HepG2 (cell line): ENCODE data around the gene TEAD4. TPM values are rescaled to one million over a fixed set of nuclear protein-coding genes. Genes with fewer than 3 reads are reported as not detected.

Experiments
- HBP1 ChIP-seq: IDR thresholded peaks from 2 replicates; pipeline ENCODE4 v1.6.1; 2016; ENCODE audit warnings: low read depth, control low read depth
- HOXA9 ChIP-seq: sonication (generic); formaldehyde crosslinking; IDR thresholded peaks from 2 replicates; pipeline ENCODE4 v1.8.1; 2022; ENCODE audit warnings: missing genetic modification reagents, mild to moderate bottlenecking, moderate library complexity, borderline replicate concordance
- KDM3A ChIP-seq: IDR thresholded peaks from 2 replicates; pipeline ENCODE4 v1.6.1; 2018; ENCODE audit warnings: low read depth, missing compliant biosample characterization
- MED1 ChIP-seq: sonication (generic); formaldehyde crosslinking; IDR thresholded peaks from 2 replicates; pipeline ENCODE4 v1.4.0; 2020; ENCODE audit warnings: missing genetic modification reagents
- PHB2 ChIP-seq: fragments of 450-650 bp; IDR thresholded peaks from 2 replicates; pipeline ENCODE4 v1.6.1; 2018; ENCODE audit not compliant: partially characterized antibody
- POLR2A ChIP-seq, 2 experiments: IDR thresholded peaks; 2 replicates each; pipeline ENCODE4 v1.6.1; 2011; ENCODE audit warnings: low read depth in 2 of 2, low read length in 2 of 2, mild to moderate bottlenecking in 1 of 2, moderate library complexity in 1 of 2; ENCODE audit not compliant: insufficient read depth in 1 of 2
- RBM22 ChIP-seq: fragments of 200-400 bp; formaldehyde crosslinking; optimal IDR thresholded peaks from 2 replicates; pipeline ENCODE3; 2017; ENCODE audit warnings: mild to moderate bottlenecking, low read length, moderate library complexity
- RBM39 ChIP-seq: fragments of 200-400 bp; formaldehyde crosslinking; IDR thresholded peaks from one replicate; pipeline ENCODE4 v1.6.1; 2018; ENCODE audit warnings: antibody characterized with exemption, mild to moderate bottlenecking, low read depth, low read length; ENCODE audit not compliant: poor library complexity, severe bottlenecking
- TBX2 ChIP-seq: sonication (generic); formaldehyde crosslinking; IDR thresholded peaks from 2 replicates; pipeline ENCODE4 v1.5.0; 2020; ENCODE audit warnings: missing genetic modification reagents, mild to moderate bottlenecking, borderline replicate concordance
- TCF7 ChIP-seq: sonication (generic); IDR thresholded peaks from 2 replicates; pipeline ENCODE4 v1.6.1; 2016; ENCODE audit warnings: antibody characterized with exemption, low read depth
- ZFP82 ChIP-seq: sonication (generic); formaldehyde crosslinking; IDR thresholded peaks from 2 replicates; pipeline ENCODE4 v1.5.1; 2020; ENCODE audit warnings: mild to moderate bottlenecking, missing genetic modification reagents, borderline replicate concordance
- ZKSCAN8 ChIP-seq: IDR thresholded peaks from 2 replicates; pipeline ENCODE4 v1.6.1; 2016; ENCODE audit warnings: borderline replicate concordance, missing genetic modification reagents, missing compliant biosample characterization
- ZMAT5 ChIP-seq: sonication (generic); formaldehyde crosslinking; IDR thresholded peaks from 2 replicates; pipeline ENCODE4 v1.5.0; 2020; ENCODE audit warnings: mild to moderate bottlenecking, low read depth, missing genetic modification reagents, borderline replicate concordance
- ZNF101 ChIP-seq: sonication (generic); formaldehyde crosslinking; IDR thresholded peaks from 2 replicates; pipeline ENCODE4 v1.4.0; 2020; ENCODE audit warnings: mild to moderate bottlenecking, low read depth, missing genetic modification reagents, borderline replicate concordance
- ZNF225 ChIP-seq: sonication (generic); formaldehyde crosslinking; IDR thresholded peaks from 2 replicates; pipeline ENCODE4 v1.4.0; 2020; ENCODE audit warnings: mild to moderate bottlenecking, missing genetic modification reagents
- ZNF234 ChIP-seq: sonication (generic); formaldehyde crosslinking; conservative IDR thresholded peaks from 2 replicates; pipeline ENCODE4 v1.5.1; 2020; ENCODE audit warnings: mild to moderate bottlenecking, missing genetic modification reagents
- ZNF333 ChIP-seq: sonication (generic); formaldehyde crosslinking; IDR thresholded peaks from 2 replicates; pipeline ENCODE4 v1.4.0; 2020; ENCODE audit warnings: mild to moderate bottlenecking, missing genetic modification reagents, borderline replicate concordance
- ZNF460 ChIP-seq: sonication (generic); formaldehyde crosslinking; IDR thresholded peaks from 2 replicates; pipeline ENCODE4 v1.5.1; 2020; ENCODE audit warnings: missing genetic modification reagents, mild to moderate bottlenecking, borderline replicate concordance
- ZNF570 ChIP-seq: sonication (generic); formaldehyde crosslinking; IDR thresholded peaks from 2 replicates; pipeline ENCODE4 v1.4.0; 2020; ENCODE audit warnings: mild to moderate bottlenecking, missing genetic modification reagents, borderline replicate concordance
- ZNF709 ChIP-seq: sonication (generic); formaldehyde crosslinking; IDR thresholded peaks from 2 replicates; pipeline ENCODE4 v1.5.0; 2020; ENCODE audit warnings: mild to moderate bottlenecking, missing genetic modification reagents
- ZNF773 ChIP-seq: sonication (generic); formaldehyde crosslinking; IDR thresholded peaks from 2 replicates; pipeline ENCODE4 v1.4.0; 2020; ENCODE audit warnings: missing genetic modification reagents, borderline replicate concordance
- ZNF776 ChIP-seq: sonication (generic); formaldehyde crosslinking; IDR thresholded peaks from 2 replicates; pipeline ENCODE4 v1.4.0; 2020; ENCODE audit warnings: mild to moderate bottlenecking, missing genetic modification reagents
- polyA plus RNA-seq, 8 experiments: library from polyadenylated mRNA; depleted of rRNA in 3 of 8; stranded (reverse) in 7 of 8; unstranded in 1 of 8; fragments of >200 nt; fragmentation: Illumina TruSeq in 4 of 8; extraction: Trizol in 4 of 8; gene quantifications; 2 replicates each; pipeline versions ENCODE4 v1.2.1 to v1.2.3, GENCODE V29; 2011 to 2016; ENCODE audit warnings: low read depth in 4 of 8, missing spikeins in 1 of 8, mixed read lengths in 1 of 8; ENCODE audit not compliant: insufficient read depth in 1 of 8
- total RNA-seq, 5 experiments: library from RNA; depleted of rRNA; stranded (reverse); fragments of >200 nt; fragmentation: Illumina TruSeq; extraction: Trizol; gene quantifications; 2 replicates each; pipeline ENCODE4 v1.2.3, GENCODE V29; 2016; ENCODE audit warnings: low read depth in 1 of 5
- TF ChIP-seq, protein P1 (sequence below): IDR thresholded peaks from 2 replicates; pipeline ENCODE4 v1.6.1; 2012; ENCODE audit warnings: low read length, improper control_type of control experiment

Gene TEAD4
- total and polyA plus RNA-seq, 2 of the 13 experiments (the other 11 are each of a cell fraction or from before 2014, with no cell fraction given) = 45.0 to 69.4 TPM

DNA sequence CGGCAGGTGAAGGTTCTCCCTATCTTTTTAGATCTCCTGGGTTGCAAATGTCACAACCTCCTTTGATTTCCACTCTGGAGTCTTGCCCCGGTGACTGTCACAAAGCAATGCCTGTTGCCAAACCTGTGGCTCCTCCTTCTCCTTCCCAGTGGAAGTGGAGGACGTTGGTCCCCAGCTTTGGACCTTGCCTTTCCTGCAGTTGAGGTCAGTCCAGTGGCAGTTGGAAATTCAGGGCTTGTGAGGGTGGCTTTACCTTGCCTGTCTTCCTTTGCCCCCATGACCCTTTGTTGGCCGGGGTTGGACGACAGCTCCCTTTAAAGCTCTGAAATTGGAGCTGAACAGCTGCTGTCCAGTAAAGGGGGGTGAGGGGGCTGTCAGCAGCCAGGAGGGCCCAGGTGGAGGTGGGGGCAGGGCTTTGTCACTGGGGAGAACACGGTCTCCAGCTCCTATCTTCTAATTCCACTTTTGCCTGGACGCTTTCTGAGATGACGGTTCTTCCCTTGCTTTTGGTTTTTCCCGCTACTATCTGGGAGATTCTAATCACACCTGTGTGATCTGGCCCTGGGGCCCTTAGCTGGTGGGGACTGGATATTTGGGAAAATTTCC, 4.1 kb downstream of the TEAD4 start (continued):
- peak in 1 of 2 experiments; percentile 67; a peak in 1 of 4 replicates for TF ChIP-seq POLR2A (IDR thresholded peaks at IDR 0.05; ENCODE audit: insufficient read depth in 1 of 2, low read depth in 2 of 2, low read length in 2 of 2)
- no peak for TF ChIP-seq ZFP82 (CRISPR knock-in tag)
- no peak; the same call in 1 of the 2 replicates for TF ChIP-seq ZKSCAN8 (CRISPR knock-in tag)
- peak; percentile 87 for TF ChIP-seq TCF7
- TF ChIP-seq ZNF776 (CRISPR knock-in tag) = no peak
- no peak for TF ChIP-seq ZNF570 (CRISPR knock-in tag)
- no peak for TF ChIP-seq ZNF460
- TF ChIP-seq ZNF773 = no peak
- TF ChIP-seq HBP1 (CRISPR knock-in tag) = no peak
- TF ChIP-seq RBM39 = no peak
- TF ChIP-seq, protein P1, sequence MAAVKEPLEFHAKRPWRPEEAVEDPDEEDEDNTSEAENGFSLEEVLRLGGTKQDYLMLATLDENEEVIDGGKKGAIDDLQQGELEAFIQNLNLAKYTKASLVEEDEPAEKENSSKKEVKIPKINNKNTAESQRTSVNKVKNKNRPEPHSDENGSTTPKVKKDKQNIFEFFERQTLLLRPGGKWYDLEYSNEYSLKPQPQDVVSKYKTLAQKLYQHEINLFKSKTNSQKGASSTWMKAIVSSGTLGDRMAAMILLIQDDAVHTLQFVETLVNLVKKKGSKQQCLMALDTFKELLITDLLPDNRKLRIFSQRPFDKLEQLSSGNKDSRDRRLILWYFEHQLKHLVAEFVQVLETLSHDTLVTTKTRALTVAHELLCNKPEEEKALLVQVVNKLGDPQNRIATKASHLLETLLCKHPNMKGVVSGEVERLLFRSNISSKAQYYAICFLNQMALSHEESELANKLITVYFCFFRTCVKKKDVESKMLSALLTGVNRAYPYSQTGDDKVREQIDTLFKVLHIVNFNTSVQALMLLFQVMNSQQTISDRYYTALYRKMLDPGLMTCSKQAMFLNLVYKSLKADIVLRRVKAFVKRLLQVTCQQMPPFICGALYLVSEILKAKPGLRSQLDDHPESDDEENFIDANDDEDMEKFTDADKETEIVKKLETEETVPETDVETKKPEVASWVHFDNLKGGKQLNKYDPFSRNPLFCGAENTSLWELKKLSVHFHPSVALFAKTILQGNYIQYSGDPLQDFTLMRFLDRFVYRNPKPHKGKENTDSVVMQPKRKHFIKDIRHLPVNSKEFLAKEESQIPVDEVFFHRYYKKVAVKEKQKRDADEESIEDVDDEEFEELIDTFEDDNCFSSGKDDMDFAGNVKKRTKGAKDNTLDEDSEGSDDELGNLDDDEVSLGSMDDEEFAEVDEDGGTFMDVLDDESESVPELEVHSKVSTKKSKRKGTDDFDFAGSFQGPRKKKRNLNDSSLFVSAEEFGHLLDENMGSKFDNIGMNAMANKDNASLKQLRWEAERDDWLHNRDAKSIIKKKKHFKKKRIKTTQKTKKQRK = no peak
- peak; percentile 74 for TF ChIP-seq MED1 (CRISPR knock-in tag)
- TF ChIP-seq ZNF709 = no peak
- no peak for TF ChIP-seq HOXA9 (CRISPR knock-in tag)
- no peak for TF ChIP-seq PHB2
- no peak for TF ChIP-seq ZNF234
- TF ChIP-seq ZMAT5 (CRISPR knock-in tag) = no peak
- TF ChIP-seq ZNF225 = no peak
- TF ChIP-seq ZNF333 (CRISPR knock-in tag) = no peak
- TF ChIP-seq KDM3A (CRISPR knock-in tag) = peak; percentile 51; the same call in 1 of the 2 replicates
- no peak for TF ChIP-seq ZNF101 (CRISPR knock-in tag)
- TF ChIP-seq TBX2 = peak; percentile 80
- TF ChIP-seq RBM22 = peak; percentile 48
